IPS-11a (cell line): Measurements from ENCODE around the gene MINDY2.
"Not testable (repeated sequence)": the region's sequence is repeated elsewhere in the genome, so short reads cannot be mapped to it uniquely, and the experiment has no call there.

Source experiments
- H3K4me3 ChIP-seq: one replicate; pipeline ENCODE4 v1.5.1; 2013; ENCODE audit warnings: low read depth, low read length, control low read depth

The MINDY2 gene

DNA sequence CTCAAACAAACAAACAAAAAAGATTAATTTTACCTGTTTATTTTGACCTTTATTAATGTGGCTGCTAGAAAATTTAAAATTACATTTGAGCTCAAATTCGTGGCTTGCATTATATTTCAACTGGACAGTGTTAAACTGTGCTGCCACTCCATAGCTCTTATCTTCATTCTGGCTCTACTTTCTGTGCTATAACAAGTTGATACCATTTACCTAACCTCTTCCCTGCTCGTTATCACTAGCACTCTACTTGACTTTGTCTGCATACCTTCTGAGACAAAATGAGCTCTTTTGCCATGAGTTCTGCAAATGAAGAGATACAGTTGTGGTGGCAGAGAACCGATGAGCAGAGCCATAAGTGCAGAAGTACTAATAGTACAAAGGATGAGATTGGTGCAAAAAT, 26.4 kb downstream of the MINDY2 start:
- no peak overlapping the region for H3K4me3 ChIP-seq

DNA sequence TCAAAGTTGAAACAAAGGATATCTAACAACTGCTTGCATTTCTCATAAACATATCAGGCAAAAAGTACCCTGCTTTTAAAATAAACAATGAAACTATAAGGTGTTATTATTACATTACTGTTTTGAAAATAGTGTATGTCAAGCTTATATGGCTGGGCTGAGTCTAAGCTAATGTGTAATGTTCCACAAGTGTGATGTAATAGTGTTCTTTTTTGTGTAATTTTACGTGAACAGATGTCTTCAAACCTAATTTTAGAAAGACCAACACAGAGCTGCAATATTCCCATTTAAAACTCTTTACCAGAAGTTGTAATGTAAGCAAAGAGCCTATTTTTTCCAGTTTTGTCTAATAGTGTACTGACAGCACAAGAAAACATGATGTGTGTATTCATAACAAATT, 34.0 kb downstream of the MINDY2 start:
- no peak overlapping the region for H3K4me3 ChIP-seq

DNA sequence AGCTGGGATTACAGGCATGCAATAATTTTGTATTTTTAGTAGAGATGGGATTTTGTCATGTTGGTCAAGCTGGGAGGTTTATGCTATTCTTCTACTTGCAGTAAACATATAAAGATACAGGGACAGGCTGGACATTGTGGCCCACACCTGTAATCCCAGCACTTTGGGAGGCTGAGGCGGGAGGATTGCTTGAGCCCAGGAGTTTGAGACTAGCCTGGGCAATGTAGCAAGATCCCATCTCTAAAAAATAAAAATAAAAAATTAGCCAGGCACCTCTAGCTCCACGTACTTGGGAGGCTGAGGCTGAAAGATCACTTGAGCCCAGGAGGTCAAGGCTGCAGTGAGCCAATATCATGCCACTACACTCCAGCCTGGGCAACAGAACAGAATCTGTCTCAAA, 52.2 kb downstream of the MINDY2 start:
- H3K4me3 ChIP-seq = not testable (repeated sequence)

DNA sequence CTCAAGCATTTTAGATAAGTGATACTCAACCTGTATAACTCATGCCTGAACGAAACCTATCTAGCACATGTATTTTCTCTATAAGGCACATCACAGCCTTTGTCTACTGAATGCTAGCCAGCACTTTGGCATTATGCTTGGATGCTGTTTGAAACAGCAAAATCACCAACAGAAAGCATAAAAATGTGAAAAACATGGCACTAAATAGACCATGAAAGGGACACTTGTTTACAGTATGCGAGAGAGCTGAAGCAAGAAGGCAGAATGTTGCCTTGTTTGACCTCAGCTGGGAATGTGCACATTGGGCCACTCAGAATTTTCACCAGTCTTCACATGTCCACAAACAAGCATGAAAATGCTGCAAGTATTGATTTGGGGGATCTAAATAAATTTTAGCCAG, 59.5 kb downstream of the MINDY2 start:
- no peak overlapping the region for H3K4me3 ChIP-seq

DNA sequence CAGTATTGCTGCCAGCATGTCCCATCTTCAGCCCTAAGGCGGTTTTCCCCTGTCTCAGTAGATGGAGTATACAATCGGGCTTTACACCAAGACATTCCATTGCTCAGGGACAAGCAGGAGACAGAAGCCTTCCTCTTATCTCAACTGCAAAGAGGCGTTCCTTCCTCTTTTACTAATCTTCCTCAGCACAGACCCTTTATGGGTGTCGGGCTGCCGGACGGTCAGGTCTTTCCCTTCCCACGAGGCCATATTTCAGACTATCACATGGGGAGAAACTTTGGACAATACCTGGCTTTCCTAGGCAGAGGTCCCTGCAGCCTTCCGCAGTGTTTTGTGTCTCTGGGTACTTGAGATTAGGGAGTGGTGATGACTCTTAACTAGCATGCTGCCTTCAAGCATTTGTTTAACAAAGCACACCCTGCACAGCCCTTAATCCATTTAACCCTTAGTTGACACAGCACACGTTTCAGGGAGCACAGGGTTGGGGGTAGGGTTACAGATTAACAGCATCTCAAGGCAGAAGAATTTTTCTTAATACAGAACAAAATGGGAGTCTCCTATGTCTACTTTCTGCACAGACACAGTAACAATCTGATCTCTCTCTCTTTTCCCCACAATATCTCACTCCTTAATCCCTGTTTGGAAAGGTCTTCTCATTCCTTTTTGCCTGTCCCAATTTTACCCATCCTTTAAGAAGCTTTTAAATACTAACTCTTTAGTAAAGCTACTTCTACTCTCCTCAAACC, 62.8 kb downstream of the MINDY2 start:
- peak overlapping the region; percentile 20 for H3K4me3 ChIP-seq

DNA sequence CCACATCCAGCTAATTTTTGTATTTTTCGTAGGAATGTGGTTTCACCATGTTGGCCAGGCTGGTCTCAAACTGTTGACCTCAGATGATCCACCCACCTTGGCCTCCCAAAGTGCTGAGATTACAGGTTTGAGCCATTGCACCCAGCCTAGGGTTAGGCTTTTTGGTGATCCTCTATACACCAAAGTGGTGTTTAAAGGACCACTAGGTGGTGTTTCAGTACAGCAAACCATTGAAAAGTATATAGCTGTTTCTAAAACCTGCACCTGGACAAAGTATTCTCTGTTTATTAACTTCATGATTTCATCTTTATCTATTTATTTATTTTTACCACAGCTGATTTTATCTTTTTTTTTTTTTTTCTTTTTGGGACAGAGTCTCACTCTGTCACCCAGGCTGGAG, 68.4 kb downstream of the MINDY2 start:
- H3K4me3 ChIP-seq = no peak overlapping the region

DNA sequence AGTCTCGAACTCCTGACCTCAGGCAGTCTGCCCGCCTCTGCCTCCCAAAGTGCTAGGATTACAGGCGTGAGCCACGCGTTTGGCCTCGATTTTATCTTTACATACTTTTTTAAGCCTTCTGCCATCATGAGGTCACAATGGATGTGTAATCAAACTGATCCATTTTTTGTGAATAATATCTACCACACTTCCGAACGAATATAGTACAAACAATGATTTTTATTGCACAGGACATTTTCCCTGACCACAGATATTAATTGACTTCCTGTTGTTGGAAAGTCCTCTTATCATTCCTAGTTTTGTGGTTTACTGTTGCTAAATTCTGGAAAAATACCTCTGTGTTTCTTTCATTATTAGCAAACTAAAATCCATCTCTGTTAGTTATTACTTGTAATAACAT, 68.9 kb downstream of the MINDY2 start:
- H3K4me3 ChIP-seq = no peak overlapping the region

DNA sequence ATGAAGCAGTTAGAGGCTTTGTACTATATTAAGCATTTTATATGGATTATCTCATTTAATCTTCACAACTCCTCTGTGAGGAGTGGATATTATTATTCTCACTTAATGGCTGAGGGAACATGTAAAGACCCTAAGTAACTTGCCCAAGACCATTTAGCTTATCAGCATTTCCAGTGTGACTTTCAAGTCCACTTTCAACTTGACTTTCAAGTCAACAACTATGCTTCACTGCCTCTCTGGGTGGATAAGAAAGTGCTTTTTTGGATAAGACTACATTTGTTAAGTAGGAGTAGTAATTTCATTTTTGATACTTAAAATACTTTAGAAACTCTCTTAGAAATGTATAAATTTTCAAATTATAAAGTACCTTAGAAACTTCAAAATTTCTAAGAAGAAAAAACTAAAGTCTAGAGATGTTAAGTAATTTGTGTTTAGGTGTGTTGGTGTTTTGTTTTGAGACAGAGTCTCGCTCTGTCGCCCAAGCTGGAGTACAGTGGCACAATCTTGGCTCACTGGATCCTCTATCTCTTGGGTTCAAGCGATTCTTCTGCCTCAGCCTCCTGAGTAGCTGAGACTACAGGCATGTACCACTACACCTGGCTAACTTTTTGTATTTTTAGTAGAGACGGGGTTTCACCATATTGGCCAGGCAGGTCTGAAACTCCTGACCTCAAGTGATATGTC, 71.8 kb downstream of the MINDY2 start:
- no peak overlapping the region for H3K4me3 ChIP-seq

DNA sequence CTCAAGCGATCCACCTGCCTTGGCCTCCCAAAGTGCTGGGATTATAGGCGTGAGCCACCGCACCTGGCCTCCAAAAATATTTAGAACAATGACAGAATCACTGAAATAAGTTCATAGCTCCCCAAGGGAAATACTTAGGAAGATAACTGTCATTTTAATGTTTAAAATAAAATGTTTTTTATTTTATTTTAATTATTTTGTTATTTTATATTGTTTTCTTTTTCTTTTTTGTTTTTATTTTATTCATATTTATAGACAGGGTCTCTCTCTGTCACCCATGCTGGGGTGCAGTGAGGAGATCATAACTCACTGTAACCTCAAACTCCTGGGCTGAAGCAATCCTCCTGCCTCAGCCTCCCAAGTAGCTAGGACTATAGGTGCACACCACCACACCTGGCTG, 80.1 kb downstream of the MINDY2 start:
- not testable (repeated sequence) for H3K4me3 ChIP-seq

DNA sequence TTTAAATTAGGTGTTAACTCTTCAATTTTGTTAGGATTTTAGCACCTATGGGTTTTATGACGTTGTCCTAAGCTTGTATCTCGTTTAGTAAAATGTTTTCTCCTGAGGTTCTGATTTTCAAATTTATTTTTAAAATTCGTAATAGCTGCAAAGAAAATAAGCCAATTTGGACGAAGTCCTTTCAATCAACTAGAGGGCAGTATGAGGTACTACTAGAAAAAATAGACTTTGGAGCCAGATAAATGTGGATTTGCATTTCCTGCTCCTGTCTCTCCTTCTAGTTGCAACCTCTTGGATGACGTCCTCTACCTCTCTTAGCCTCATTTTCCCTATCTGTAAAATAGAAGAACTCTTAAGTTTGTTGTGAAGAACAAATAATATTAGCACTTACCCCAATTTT, 81.2 kb downstream of the MINDY2 start:
- H3K4me3 ChIP-seq = no peak overlapping the region

DNA sequence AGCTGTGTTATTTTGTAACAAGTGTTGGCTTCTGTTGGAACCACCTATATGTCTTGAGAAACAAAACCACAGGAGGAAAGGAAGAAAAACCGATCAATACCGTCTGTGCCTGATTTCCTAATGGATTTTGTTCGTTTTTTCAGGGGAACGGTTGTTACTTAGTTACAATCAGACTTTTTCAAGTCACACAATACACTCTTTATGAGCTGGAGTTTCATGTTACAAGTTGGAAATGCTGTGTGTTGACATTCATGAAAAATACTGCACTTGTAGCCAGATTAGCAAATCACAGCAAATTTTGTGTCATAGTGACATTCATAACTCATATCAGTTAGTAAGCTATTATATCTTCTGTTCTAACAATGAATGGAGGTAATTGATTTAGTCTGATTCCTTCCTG, 83.5 kb downstream of the MINDY2 start:
- H3K4me3 ChIP-seq = no peak overlapping the region

DNA sequence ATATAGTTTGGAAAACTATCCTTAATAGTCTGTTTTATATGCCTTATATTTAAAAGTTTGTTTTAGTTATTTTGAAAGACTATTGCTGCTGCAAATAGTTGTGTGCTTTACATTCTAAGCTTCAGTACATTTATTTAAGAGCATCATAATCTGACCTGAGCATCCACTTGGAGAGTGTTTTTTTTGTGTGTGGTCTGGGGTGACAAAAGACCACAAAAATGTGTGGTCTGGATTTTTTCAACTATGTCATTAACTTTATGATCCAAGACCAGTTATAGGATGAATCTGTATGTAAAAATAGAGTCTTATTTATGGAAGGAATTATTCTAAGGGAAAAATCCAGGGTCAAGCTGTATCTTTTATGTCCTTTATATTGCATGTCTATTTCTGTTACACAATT, 85.0 kb downstream of the MINDY2 start:
- no peak overlapping the region for H3K4me3 ChIP-seq

DNA sequence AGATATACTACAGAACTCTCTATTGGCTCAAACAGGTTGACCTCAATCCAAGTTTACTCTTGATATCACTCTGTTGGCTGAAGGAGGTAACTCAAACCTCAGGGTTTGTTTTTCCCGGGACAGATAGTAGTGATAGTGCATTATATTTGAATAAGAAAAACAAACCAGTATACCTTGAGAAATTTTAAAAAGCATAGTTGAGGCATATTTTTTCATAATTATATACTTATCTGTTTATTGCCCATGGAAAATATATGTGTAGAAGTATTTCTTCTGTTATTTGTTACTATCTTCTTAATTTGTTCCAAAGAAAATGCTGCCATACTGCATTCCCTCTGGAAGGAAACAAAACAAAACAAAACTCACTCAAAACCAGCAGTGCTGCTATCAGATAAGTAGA, 85.5 kb downstream of the MINDY2 start:
- H3K4me3 ChIP-seq = not testable (repeated sequence)

DNA sequence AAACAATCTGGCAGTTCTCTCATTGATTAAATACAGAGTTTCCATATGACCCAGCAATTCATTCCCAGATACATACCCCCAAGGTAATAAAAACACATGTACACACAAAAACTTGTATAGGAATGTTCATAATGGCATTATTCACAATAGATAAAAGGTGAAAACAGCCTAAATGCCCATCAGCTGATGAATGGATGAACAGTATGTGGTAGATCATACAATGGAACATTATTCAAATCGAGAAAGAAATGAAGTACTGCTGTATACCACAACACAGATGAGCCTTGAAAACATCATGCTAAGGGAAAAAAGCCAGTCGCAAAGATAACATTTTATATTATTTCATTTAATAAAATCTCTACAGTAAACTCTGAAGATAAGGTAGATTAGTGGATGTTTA, 91.2 kb downstream of the MINDY2 start:
- no peak overlapping the region for H3K4me3 ChIP-seq

DNA sequence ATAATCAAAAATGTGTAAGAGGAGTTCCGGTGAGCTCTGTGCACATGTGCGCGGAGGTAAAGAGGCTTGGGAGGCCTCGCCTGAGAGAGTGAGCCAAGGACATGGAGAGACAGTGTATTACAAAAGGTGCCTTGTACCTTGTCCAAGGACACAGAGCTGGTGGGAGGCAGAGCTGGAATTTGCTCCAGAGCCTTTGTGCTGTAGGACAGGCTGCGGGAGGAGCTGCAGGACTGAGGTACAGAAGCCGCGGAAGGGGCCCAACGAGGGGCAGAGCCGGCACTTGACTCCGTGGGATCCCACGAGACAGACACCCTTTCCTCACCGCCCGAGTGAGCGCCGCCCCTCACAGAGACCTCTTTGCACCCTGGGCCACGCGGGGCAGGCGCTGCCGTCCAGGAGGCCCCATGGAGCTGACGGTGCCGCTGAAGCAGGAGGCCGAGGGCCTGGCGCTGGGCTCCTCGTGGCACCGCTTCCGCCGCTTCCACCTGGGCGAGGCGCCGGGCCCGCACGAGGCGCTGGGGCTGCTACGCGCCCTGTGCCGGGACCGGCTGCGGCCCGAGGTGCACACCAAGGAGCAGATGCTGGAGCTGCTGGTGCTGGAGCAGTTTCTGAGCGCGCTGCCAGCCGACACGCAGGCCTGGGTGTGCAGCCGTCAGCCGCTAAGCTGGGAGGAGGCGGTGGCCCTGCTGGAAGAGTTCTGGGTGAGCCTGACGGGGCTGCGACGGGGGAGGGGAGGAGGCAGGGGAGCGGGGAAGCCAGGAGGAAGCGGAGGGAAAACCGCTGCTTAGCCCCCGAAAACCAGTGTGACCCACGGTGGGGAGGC, 93.7 kb downstream of the MINDY2 start:
- no peak overlapping the region for H3K4me3 ChIP-seq

DNA sequence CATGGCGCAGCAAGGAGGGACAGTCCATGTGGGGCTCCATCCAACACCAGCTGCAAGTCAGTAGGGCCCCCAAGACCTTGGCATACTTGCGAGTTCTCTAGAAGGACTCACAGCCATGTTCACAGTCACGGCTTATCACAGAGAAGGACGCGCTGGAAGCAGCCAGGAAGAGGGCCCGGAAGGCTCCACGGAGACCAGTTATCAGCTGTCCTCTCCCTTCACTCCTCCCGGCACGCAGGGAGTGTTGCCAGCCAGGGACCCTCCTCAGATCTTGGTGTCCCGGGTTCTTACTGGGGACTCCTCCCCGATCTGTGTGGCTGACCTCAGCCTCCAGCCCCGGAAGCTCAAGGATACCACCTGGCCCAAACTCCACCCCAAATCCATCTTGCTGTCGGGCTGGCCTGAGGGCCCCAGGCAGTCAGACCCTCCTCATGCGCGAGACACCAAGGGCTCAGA, 94.4 kb downstream of the MINDY2 start:
- no peak overlapping the region for H3K4me3 ChIP-seq

DNA sequence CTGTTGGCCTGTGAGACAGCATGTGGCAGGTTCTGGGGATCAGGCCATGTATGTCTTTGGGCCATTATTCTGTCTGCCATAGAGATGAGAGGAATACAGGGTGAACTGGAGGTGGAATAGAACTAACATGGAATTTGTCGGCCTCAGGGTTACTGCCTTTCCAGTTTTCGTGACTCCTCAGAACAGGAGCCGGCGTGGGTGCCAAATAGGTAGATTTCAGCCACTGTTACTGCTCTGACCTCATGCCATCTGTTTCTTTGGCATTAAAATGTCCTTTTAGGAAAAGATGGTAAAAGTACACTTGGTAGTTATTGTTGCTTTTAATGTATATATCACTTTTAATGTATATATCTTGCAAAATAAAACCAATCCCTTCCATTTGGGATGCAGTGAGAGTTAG, 96.8 kb downstream of the MINDY2 start:
- no peak overlapping the region for H3K4me3 ChIP-seq

DNA sequence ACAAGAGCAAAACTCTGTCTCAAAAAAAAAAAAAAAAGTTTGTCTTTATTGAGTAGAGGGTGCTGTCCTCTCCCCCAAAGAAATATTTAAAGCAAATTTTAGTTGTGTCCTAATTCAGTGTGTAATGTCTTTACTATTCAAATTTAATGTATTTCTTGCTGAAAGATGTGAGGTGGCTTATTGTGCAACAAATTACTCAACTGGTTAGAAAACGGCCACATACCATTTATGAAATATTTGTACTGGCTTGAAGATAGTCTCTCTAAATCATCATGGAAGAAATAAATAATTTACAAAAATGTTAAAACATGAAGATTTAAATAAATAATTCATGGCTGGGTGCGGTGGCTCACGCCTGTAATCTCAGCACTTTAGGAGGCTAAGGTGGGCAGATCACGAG, 99.3 kb downstream of the MINDY2 start:
- H3K4me3 ChIP-seq = no peak overlapping the region

DNA sequence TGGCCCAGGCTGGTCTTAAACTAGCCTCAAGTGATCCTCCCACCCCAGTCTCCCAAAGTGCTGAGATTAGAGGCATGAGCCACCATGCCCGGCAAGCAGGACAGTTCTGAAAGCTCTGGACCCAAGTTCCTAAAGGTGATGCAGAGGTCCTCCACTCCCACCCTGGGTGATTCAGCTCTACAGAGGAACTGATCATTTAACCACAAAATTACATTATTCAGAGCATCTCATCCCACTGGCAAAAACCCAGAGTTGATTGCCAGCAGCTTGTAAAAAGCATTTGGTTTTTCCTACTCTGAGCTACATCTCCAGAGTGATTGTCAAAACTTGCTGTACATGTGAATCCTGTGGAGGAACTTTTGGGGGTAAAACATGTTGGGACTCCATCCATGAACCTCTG, 102.2 kb downstream of the MINDY2 start:
- H3K4me3 ChIP-seq = no peak overlapping the region

DNA sequence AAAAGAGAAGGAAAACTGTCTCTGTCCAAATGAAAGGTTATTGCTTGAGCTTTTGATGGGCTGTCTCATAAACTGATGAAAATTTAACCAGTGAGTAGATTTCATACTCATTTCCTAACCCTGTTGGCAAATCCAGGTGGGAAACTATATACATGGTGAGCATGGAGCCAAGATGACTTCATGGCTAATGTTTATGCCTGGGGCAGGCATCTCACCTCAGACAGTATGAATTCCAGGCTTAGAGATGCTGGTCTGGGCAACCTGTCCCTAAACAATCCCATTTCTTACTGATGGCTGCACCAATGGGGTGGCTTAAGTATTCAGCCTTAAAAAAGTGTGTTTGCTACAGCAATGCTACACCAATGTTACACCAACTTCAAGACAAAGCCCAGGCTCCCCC, 104.2 kb downstream of the MINDY2 start:
- no peak overlapping the region for H3K4me3 ChIP-seq

DNA sequence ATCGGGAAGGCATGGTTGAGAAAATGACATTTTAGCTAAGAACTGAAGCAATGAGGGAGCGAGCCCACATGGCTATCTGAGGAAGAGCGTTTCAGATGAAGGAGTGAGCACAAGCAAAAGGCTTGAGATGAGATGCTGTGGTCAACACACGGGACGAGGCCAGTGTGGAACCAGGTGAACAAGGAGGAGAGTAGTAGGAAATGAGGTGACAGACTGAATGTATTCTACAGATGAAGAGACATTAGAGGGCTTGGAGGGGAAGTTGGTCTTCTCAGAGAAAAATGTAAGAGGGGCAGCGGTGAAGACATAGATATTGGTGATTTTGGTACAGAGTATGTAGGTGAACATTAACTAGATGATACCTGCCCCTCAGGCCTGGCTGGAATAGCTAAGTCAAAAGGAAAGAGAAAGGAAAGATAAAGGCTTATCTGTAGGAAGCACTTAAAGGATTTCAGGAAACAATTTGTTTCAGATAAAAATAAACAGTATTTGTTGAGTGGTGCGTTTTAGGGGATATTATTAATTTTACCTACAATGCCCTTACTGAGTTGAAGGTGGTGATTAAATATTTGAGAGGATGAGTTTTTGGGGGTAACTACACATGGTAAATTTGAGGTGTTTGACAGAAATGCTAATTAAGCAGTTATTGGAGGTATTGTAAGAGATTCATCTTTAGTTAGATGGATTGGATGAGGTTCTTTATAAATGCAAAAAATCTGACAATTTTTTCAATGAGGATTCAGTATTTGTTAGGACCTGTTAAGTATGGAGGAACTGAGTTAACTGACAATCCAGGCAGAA, 105.4 kb downstream of the MINDY2 start:
- H3K4me3 ChIP-seq = no peak overlapping the region
